Body of pancreas (tissue), 4 donors: ENCODE data around the gene CRKL. TPM values are rescaled to one million over a fixed set of nuclear protein-coding genes. Genes with fewer than 3 reads are reported as not detected.

Experiments used
- ATAC-seq: fragments of 150-250 bp; one replicate; pipeline ENCODE4 v1.9.1; 2016
- DNase-seq, 4 donors: peaks; one replicate each; pipeline ENCODE4 v3.0.0-alpha.2; 2019
- H3K27ac ChIP-seq, 4 donors: fragments of 200-600 bp; sonication (generic); 1 replicate in 3 of 4; 2 replicates in 1 of 4; pipeline versions ENCODE4 v1.5.1 to v1.6.1; 2016 to 2019; ENCODE audit warnings: mild to moderate bottlenecking in 1 of 4, mixed read lengths in 1 of 4, moderate library complexity in 1 of 4
- H3K27me3 ChIP-seq, 2 donors: fragments of 200-600 bp; sonication (generic); one replicate each; pipeline ENCODE4 v1.6.0; 2016; ENCODE audit warnings: mild to moderate bottlenecking in 1 of 2
- H3K36me3 ChIP-seq, 2 donors: fragments of 200-600 bp; sonication (generic); replicated peaks in 1 of 2; 2 replicates each; pipeline ENCODE4 v1.5.1; 2016; ENCODE audit warnings: low read depth in 2 of 2; ENCODE audit not compliant: insufficient read depth in 1 of 2
- H3K4me1 ChIP-seq: fragments of 200-600 bp; sonication (generic); one replicate; pipeline ENCODE4 v1.6.0; 2016
- H3K4me3 ChIP-seq, 2 donors: fragments of 200-600 bp; sonication (generic); 1 replicate in 1 of 2; 2 replicates in 1 of 2; pipeline ENCODE4 v1.5.1; 2016 to 2019
- H3K9me3 ChIP-seq, 3 donors: fragments of 200-600 bp; sonication (generic); 1 replicate in 2 of 3; 2 replicates in 1 of 3; pipeline ENCODE4 v1.5.1; 2016
- POLR2A ChIP-seq, 3 donors: fragments of 450-650 bp; IDR thresholded peaks; one replicate each; pipeline ENCODE4 v1.6.1; 2016; ENCODE audit warnings: antibody characterized with exemption in 3 of 3, mild to moderate bottlenecking in 2 of 3
- WGBS, 2 donors: methylation state at CpG; one replicate each; pipeline ENCODE4 v1.1.5; 2017; 5-methylcytosine and 5-hydroxymethylcytosine counted together
- intact Hi-C: fragments of 100-400 bp; cut with DNase I; formaldehyde crosslinking; loops from one replicate; pipeline ENCODE4 v1.15.1; 2023
- total RNA-seq, 2 donors: library from RNA; depleted of rRNA; stranded (reverse); fragments of >200 nt; gene quantifications; one replicate each; pipeline ENCODE4 v1.1.0, GENCODE V29; 2016
- TF ChIP-seq, protein P1 (sequence below), 7 experiments: fragments of 450-650 bp in 4 of 7; fragments of 200-600 bp in 3 of 7; sonication (generic) in 3 of 7; IDR thresholded peaks; one replicate each; pipeline ENCODE4 v1.5.1; 2016 to 2019; ENCODE audit warnings: antibody characterized with exemption in 7 of 7

The CRKL gene
- total RNA-seq, 2 donors from 2014 or later, result 18.2 to 25.4 TPM

DNA sequence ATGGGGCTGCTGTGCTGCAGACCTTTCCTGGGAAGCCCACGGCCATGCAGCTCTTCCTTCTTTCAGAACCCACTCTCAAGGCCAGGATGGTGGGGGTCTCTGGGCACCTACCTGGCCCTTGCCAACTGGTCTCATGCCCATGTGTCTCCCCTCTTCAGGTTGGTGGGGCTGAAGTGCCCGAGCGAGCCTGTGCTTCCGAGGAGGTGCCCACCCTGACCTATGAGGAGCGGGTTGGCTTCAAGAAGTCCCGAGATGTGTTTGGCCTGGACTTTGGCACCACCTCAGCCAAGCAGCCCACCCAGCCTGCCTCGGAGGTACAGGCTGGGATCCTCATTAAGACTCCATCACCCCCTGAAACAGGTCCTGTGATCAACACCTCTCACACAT, 74.8 kb downstream of the CRKL start:
- no peak for TF ChIP-seq POLR2A (IDR thresholded peaks at IDR 0.05)
- WGBS, 2 donors, result 60 to 93% methylated on average over 1 to 7 of the region's 7 CpGs
- peaks cover 8 to 11% of the 10 kb centered on the region in 2 donors for H3K36me3 ChIP-seq

DNA sequence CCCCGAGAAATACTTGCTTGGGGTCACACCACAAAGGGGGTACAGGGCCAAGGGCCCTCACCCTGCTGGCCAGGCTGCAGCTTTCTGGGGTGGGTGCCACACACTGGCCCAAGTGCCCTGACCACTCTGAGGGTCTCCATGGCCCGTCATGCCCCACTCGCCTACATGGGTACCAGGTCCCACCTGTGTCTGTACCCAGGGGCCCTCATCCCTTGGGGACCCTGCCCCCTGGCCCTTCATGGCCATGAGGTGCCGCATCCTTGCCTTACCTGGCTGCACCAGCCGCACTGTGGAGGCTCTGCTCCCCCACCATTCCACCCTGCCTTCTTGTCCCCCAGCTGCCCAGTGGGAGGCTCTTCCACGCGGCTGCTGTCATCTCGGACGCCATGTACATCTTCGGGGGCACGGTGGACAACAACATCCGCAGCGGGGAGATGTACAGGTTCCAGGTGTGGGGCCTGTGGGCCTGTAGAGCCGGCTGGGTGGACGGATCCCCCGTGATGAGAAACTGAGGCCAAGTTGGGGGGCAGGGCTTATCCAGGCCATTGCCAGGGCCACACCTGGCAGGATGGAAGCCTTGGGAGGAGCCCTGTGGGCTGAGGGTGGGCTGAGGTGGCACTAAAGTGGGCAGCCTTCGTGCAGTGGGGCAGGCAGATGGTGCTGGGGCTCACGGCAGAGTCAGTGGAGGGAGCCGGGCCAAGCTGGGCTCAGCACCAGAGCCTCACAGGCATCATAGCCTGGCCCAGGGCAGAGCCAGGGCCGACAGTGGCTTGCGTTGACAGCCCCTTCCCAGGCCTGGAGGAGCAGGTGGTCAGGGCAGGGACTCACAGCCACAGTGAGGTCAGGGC, 75.5 kb downstream of the CRKL start:
- 87 to 91% methylated on average over 11 to 21 of the region's 21 CpGs for WGBS, 2 donors
- peaks cover 6 to 11% of the 10 kb centered on the region in 2 donors for H3K36me3 ChIP-seq
- TF ChIP-seq, protein P1, sequence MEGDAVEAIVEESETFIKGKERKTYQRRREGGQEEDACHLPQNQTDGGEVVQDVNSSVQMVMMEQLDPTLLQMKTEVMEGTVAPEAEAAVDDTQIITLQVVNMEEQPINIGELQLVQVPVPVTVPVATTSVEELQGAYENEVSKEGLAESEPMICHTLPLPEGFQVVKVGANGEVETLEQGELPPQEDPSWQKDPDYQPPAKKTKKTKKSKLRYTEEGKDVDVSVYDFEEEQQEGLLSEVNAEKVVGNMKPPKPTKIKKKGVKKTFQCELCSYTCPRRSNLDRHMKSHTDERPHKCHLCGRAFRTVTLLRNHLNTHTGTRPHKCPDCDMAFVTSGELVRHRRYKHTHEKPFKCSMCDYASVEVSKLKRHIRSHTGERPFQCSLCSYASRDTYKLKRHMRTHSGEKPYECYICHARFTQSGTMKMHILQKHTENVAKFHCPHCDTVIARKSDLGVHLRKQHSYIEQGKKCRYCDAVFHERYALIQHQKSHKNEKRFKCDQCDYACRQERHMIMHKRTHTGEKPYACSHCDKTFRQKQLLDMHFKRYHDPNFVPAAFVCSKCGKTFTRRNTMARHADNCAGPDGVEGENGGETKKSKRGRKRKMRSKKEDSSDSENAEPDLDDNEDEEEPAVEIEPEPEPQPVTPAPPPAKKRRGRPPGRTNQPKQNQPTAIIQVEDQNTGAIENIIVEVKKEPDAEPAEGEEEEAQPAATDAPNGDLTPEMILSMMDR (IDR thresholded peaks at IDR 0.05), result no peak
- no peak for TF ChIP-seq POLR2A (IDR thresholded peaks at IDR 0.05)
- H3K4me1 ChIP-seq, result no peaks in the 10 kb centered on the region
- H3K9me3 ChIP-seq, result no peaks in the 10 kb centered on the region
- DNase-seq (no peak), ATAC-seq (no peak)
- no peak overlapping the region for H3K27ac ChIP-seq
- no peaks in the 10 kb centered on the region for H3K27me3 ChIP-seq
- intact Hi-C loops, result no loop called here
- H3K4me3 ChIP-seq, result no peak overlapping the region

More for the DNA sequence above, 74.8 kb downstream of the CRKL start:
- no peak for ATAC-seq
- no peak overlapping the region for H3K4me3 ChIP-seq
- no peak overlapping the region for H3K27ac ChIP-seq
- H3K9me3 ChIP-seq, result no peaks in the 10 kb centered on the region
- H3K27me3 ChIP-seq, result no peaks in the 10 kb centered on the region
- intact Hi-C loops, result no loop called here
- no peak for DNase-seq
- H3K4me1 ChIP-seq, result no peaks in the 10 kb centered on the region

DNA sequence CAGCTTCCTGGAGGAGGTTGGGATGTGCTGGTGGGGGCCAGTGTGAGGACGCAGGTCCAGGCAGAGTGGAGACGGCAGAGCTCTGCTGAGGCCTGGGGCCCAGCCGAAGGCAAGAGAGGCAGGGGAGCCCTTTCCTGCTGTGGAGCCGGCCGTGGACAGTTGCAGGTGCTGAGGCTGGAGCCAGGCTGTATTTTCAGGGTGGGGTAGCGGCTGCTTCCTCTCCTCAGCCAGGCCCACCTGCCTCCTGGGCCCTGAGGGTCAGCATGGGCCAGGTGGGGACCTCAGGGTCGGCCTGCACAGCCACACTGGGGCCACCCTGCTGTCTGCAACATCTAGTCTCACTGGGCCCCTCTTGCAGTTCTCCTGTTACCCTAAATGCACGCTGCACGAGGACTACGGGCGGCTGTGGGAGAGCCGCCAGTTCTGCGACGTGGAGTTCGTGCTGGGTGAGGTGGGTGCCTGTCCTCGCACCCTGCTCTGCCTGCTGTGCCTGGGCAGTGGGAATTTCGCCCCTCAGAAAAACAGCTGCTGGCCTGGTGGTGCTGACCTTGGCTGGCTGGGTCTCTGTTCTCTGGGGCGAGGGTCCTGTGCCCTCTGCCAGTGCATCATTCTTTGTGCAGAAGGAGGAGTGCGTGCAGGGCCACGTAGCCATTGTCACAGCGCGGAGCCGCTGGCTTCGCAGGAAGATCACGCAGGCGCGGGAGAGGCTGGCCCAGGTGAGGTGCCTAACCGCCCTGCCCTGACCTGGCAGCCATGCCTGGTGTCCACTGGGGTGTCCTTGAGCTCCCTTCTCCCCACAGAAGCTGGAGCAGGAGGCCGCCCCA, 76.3 kb downstream of the CRKL start:
- DNase-seq (no peak), ATAC-seq (no peak)
- 89 to 95% methylated on average over 3 to 29 of the region's 29 CpGs for WGBS, 2 donors
- H3K4me3 ChIP-seq, result no peak overlapping the region
- H3K9me3 ChIP-seq, result no peaks in the 10 kb centered on the region
- H3K4me1 ChIP-seq, result no peaks in the 10 kb centered on the region
- intact Hi-C loops, result no loop called here
- TF ChIP-seq, protein P1 (IDR thresholded peaks at IDR 0.05), result no peak
- TF ChIP-seq POLR2A (IDR thresholded peaks at IDR 0.05), result no peak
- no peak overlapping the region for H3K27ac ChIP-seq
- H3K27me3 ChIP-seq, result no peaks in the 10 kb centered on the region
- peaks cover 6 to 11% of the 10 kb centered on the region in 2 donors for H3K36me3 ChIP-seq

DNA sequence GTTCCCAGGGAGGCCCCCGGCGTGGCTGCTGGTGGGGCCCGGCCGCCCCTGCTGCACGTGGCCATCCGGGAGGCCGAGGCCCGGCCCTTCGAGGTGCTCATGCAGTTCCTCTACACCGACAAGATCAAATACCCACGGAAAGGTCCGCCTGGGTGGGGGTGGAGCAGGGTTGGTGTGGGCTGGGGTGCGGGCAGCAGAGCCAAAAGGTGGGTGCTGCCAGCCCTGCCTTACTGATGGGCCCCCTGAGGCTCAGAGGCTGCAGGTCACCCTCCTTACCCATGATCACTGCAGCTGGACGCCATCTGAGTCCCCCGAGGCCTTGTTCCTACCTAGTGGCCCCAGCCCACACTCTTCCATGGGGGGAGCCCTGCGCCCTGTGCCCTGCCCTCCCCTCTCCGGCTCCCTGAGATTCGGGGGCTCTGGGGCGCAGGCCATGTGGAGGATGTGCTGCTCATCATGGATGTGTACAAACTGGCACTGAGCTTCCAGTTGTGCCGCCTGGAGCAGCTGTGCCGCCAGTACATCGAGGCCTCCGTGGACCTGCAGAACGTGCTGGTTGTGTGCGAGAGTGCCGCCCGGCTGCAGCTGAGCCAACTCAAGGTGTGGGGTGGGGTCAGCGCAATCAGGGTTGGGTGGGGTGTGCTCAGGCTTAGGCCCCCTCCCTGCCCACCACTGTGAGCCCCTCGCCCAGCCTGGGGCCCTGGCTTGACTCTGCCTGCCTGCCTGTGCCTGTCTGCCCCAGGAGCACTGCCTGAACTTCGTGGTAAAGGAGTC, 77.1 kb downstream of the CRKL start:
- no peak for ATAC-seq
- TF ChIP-seq, protein P1 (IDR thresholded peaks at IDR 0.05), result no peak
- no peak for TF ChIP-seq POLR2A (IDR thresholded peaks at IDR 0.05)
- Histone ChIP-seq H3K4me3 (no peak overlapping the region), H3K4me1 (no peaks in the 10 kb centered on the region), H3K27me3 (no peaks in the 10 kb centered on the region), H3K36me3 (peaks cover 6 to 11% of the 10 kb centered on the region in 2 donors), H3K9me3 (no peaks in the 10 kb centered on the region), H3K27ac (no peak overlapping the region)
- intact Hi-C loops, result no loop called here
- DNase-seq, result no peak
- 88 to 92% methylated on average over 3 to 27 of the region's 30 CpGs for WGBS, 2 donors

DNA sequence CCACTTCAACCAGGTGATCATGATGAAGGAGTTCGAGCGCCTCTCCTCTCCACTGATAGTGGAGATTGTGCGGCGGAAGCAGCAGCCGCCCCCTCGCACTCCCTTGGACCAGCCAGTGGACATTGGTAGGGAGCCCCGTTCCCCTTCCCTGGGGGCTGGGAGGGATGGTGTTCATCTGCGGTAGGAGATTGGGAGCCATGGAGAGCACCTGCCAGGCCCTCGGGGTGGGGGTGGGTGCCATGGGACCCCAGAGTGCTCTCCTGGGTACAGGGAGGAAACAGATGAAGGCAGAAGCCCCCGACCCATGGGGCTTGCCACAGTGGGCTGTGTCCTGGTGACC, 77.7 kb downstream of the CRKL start:
- Histone ChIP-seq H3K36me3 (peaks cover 11% of the 10 kb centered on the region in 2 donors), H3K27ac (no peak overlapping the region), H3K27me3 (no peaks in the 10 kb centered on the region), H3K4me3 (no peak overlapping the region), H3K4me1 (peaks cover 5% of the 10 kb centered on the region), H3K9me3 (no peaks in the 10 kb centered on the region)
- ATAC-seq (no peak), DNase-seq (no peak)
- WGBS, 2 donors, result 86 to 93% methylated on average over 3 to 10 of the region's 10 CpGs
- TF ChIP-seq, protein P1 (IDR thresholded peaks at IDR 0.05), result no peak
- TF ChIP-seq POLR2A (IDR thresholded peaks at IDR 0.05), result no peak
- intact Hi-C loops, result no loop called here
